Effector memory CD4-positive, alpha-beta T cell (primary cell): Measurements from ENCODE around the gene HOXD12.

Source experiments
- DNase-seq, 3 donors: peaks; one replicate each; pipeline ENCODE4 v3.0.0-alpha.2; 2020
- H3K27ac ChIP-seq: 2 replicates; pipeline ENCODE4 v1.7.0; 2013; ENCODE audit warnings: mild to moderate bottlenecking, low read length, moderate library complexity; ENCODE audit not compliant: insufficient read depth, poor library complexity, severe bottlenecking
- H3K27me3 ChIP-seq: replicated peaks from 2 replicates; pipeline ENCODE4 v1.7.0; 2013; ENCODE audit warnings: mild to moderate bottlenecking, low read length; ENCODE audit not compliant: insufficient read depth, control insufficient read depth, poor library complexity, severe bottlenecking
- H3K36me3 ChIP-seq: 2 replicates; pipeline ENCODE4 v1.7.0; 2013; ENCODE audit warnings: mild to moderate bottlenecking, low read length, moderate library complexity; ENCODE audit not compliant: control insufficient read depth, insufficient read depth
- H3K4me1 ChIP-seq: 2 replicates; pipeline ENCODE4 v1.7.0; 2013; ENCODE audit warnings: low read length, mild to moderate bottlenecking; ENCODE audit not compliant: control insufficient read depth, insufficient read depth, poor library complexity, severe bottlenecking
- H3K4me3 ChIP-seq: 2 replicates; pipeline ENCODE4 v1.7.0; 2013; ENCODE audit warnings: low read length, low read depth, mild to moderate bottlenecking; ENCODE audit not compliant: insufficient read depth, poor library complexity, severe bottlenecking
- H3K9me3 ChIP-seq: 2 replicates; pipeline ENCODE4 v1.7.0; 2013; ENCODE audit warnings: mild to moderate bottlenecking, low read length, moderate library complexity; ENCODE audit not compliant: control insufficient read depth

The HOXD12 gene

GRCh38 chr2:176122052-176122682 is 22.6 kb downstream of the HOXD12 start:
- Histone ChIP-seq H3K4me1 (peaks cover 17% of the 10 kb centered on the region), H3K36me3 (no peaks in the 10 kb centered on the region), H3K27me3 (peaks cover 92% of the 10 kb centered on the region), H3K4me3 (peak overlapping the region; percentile 16), H3K27ac (no peak overlapping the region), H3K9me3 (no peaks in the 10 kb centered on the region)
- DNase-seq = no peak

- Histone ChIP-seq H3K36me3 (no peaks in the 10 kb centered on the region), H3K4me1 (peaks cover 17% of the 10 kb centered on the region), H3K4me3 (peak within 1 kb of the TSS; percentile 16), H3K9me3 (no peaks in the 10 kb centered on the region), H3K27me3 (peaks cover 92% of the 10 kb centered on the region), H3K27ac (no peak within 1 kb of the TSS)
- no peak for DNase-seq
Observed at GRCh38 chr2:176122683-176123410, 23.3 kb downstream of the HOXD12 start, which contains the start of gene HOXD9. Gene HOXD9 (plus strand): TSS chr2:176122719. CDS start chr2:176122769, 50 bp downstream.

DNA sequence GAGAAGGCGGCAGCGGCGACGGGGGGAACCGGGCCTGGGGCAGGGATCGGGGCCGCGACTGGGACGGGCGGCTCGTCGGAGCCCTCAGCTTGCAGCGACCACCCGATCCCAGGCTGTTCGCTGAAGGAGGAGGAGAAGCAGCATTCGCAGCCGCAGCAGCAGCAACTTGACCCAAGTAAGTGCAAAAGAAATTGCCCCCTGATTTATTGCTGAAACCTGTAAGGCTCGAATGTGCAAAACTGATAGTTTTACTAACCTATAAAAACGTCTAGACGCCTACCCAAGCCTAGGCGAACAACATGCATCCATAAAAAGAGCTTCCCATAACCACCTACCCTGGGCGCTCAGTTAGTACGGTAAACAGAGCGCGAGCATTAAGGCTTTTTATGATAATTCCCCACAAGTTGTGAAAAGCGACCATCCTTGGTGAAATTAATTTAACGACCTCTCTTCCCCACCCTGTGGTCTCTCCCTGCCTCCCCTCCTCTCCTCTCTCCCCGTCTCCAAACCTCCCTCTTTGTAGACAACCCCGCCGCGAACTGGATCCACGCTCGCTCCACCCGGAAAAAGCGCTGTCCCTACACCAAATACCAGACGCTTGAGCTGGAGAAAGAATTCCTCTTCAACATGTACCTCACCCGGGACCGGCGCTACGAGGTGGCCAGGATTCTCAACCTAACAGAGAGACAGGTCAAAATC is 24.0 kb downstream of the HOXD12 start:
- Histone ChIP-seq H3K4me1 (peaks cover 17% of the 10 kb centered on the region), H3K9me3 (no peaks in the 10 kb centered on the region), H3K4me3 (no peak overlapping the region), H3K27ac (no peak overlapping the region), H3K27me3 (peaks cover 92% of the 10 kb centered on the region), H3K36me3 (no peaks in the 10 kb centered on the region)
- no peak for DNase-seq

DNA sequence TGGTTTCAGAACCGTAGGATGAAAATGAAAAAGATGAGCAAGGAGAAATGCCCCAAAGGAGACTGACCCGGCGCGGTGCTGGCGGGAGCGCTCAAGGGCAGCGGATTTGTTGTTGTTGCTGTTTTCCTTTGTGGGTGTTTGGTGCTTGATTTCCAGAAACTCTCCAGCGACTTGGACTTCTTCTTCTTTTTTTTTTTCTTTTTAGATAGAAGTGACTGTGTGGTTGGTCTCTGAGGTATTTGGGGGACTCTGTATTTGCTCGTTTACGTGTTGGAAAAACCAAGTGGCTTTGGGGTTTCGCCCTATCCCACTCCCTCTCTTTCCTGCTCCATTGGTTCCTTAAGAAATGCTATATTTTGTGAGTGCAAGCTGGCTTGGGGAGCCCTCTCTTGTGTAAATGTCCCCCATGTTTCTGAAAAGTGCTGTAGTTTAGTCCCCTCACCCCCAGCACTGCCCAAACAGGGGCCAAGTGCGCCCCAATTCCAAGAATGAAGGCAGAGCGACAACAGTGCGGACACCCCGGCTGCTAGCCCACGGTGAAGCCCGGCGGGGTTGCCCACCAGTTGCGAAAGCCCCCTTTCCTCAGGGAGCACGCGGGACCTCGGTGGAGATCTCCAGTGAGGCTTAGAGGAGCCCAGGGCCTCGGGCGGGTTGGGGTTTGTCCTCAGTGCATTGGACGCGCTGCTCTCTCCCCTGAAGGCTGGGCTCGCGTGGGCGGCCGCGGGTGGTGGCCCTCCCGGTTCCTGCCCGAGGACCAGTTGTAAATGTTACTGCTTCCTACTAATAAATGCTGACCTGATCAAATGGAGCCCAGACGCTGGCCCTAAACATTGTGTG is 24.7 kb downstream of the HOXD12 start:
- Histone ChIP-seq H3K36me3 (no peaks in the 10 kb centered on the region), H3K27ac (no peak overlapping the region), H3K4me1 (peaks cover 21% of the 10 kb centered on the region), H3K27me3 (peaks cover 95% of the 10 kb centered on the region), H3K9me3 (no peaks in the 10 kb centered on the region), H3K4me3 (no peak overlapping the region)
- no peak for DNase-seq

- Histone ChIP-seq H3K9me3 (no peaks in the 10 kb centered on the region), H3K36me3 (no peaks in the 10 kb centered on the region), H3K27ac (no peak overlapping the region), H3K27me3 (peaks cover 93% of the 10 kb centered on the region), H3K4me1 (peaks cover 27% of the 10 kb centered on the region), H3K4me3 (no peak overlapping the region)
- DNase-seq = no peak
Observed at GRCh38 chr2:176124947-176125771, 25.6 kb downstream of the HOXD12 start.

- Histone ChIP-seq H3K4me1 (peaks cover 33% of the 10 kb centered on the region), H3K4me3 (no peak overlapping the region), H3K36me3 (no peaks in the 10 kb centered on the region), H3K27me3 (peaks cover 93% of the 10 kb centered on the region), H3K27ac (no peak overlapping the region), H3K9me3 (no peaks in the 10 kb centered on the region)
- DNase-seq = no peak
Observed at GRCh38 chr2:176125772-176126054, 26.1 kb downstream of the HOXD12 start.

- peaks cover 32% of the 10 kb centered on the region for H3K4me1 ChIP-seq
- peaks cover 92% of the 10 kb centered on the region for H3K27me3 ChIP-seq
- peak; percentile 23 to 60 (median 48) for DNase-seq
- H3K9me3 ChIP-seq = no peaks in the 10 kb centered on the region
- no peak overlapping the region for H3K4me3 ChIP-seq
- H3K27ac ChIP-seq = no peak overlapping the region
- H3K36me3 ChIP-seq = no peaks in the 10 kb centered on the region
Observed at GRCh38 chr2:176126929-176127773, 27.6 kb downstream of the HOXD12 start.

GRCh38 chr2:176127774-176128072 is 28.1 kb downstream of the HOXD12 start:
- no peaks in the 10 kb centered on the region for H3K36me3 ChIP-seq
- H3K27ac ChIP-seq = no peak overlapping the region
- H3K27me3 ChIP-seq = peaks cover 93% of the 10 kb centered on the region
- H3K4me1 ChIP-seq = peaks cover 27% of the 10 kb centered on the region
- no peak for DNase-seq
- no peaks in the 10 kb centered on the region for H3K9me3 ChIP-seq
- H3K4me3 ChIP-seq = no peak overlapping the region
